Gastrocnemius medialis (tissue), 4 donors: ENCODE data around the gene NRG2. TPM values are rescaled to one million over a fixed set of nuclear protein-coding genes. Genes with fewer than 3 reads are reported as not detected.

Source experiments
- ATAC-seq, 2 donors: fragments of 150-250 bp; one replicate each; pipeline ENCODE4 v1.9.1; 2016
- DNase-seq, 2 donors: peaks; one replicate each; pipeline ENCODE4 v3.0.0-alpha.2; 2019
- H3K27ac ChIP-seq, 4 donors: fragments of 200-600 bp; sonication (generic); 1 replicate in 1 of 4; 2 replicates in 3 of 4; pipeline ENCODE4 v1.5.1; 2016 to 2018; ENCODE audit warnings: mild to moderate bottlenecking in 2 of 4, moderate library complexity in 1 of 4
- H3K27me3 ChIP-seq, 3 donors: fragments of 200-600 bp; sonication (generic) in 2 of 3; 1 replicate in 1 of 3; 2 replicates in 2 of 3; pipeline versions ENCODE4 v1.5.1 to v1.6.0; 2016 to 2019; ENCODE audit warnings: mild to moderate bottlenecking in 1 of 3, moderate library complexity in 1 of 3
- H3K36me3 ChIP-seq, 2 donors: fragments of 200-600 bp; sonication (generic) in 1 of 2; one replicate each; pipeline ENCODE4 v1.5.1; 2017 to 2018
- H3K4me1 ChIP-seq, 2 donors: fragments of 200-600 bp; sonication (generic) in 1 of 2; one replicate each; pipeline ENCODE4 v1.5.1; 2016 to 2017; ENCODE audit warnings: mild to moderate bottlenecking in 2 of 2
- H3K4me3 ChIP-seq, 4 donors: fragments of 200-600 bp; sonication (generic) in 3 of 4; 1 replicate in 1 of 4; 2 replicates in 3 of 4; pipeline ENCODE4 v1.5.1; 2016 to 2019; ENCODE audit warnings: mild to moderate bottlenecking in 2 of 4
- H3K9me3 ChIP-seq, 3 donors: fragments of 200-600 bp; sonication (generic) in 2 of 3; 1 replicate in 1 of 3; 2 replicates in 2 of 3; pipeline ENCODE4 v1.5.1; 2016 to 2019
- POLR2A ChIP-seq, 2 donors: fragments of 450-650 bp; IDR thresholded peaks; one replicate each; pipeline ENCODE4 v1.6.1; 2017; ENCODE audit warnings: antibody characterized with exemption in 2 of 2, mild to moderate bottlenecking in 2 of 2, moderate library complexity in 2 of 2
- in situ Hi-C, 4 donors: fragments of 200-750 bp; cut with MboI; loops; one replicate each; pipeline versions ENCODE4 v1.15.0 to v1.8.0; 2017; ENCODE audit warnings: low sequenced_read_pairs in 4 of 4
- intact Hi-C: fragments of 100-400 bp; cut with DNase I; formaldehyde crosslinking; loops from one replicate; pipeline ENCODE4 v1.15.1; 2023; ENCODE audit warnings: low total_unique reads
- total RNA-seq, 4 donors: library from RNA; depleted of rRNA; stranded (reverse); fragments of >200 nt; gene quantifications; one replicate each; pipeline versions ENCODE4 v1.1.0 to v1.2.3, GENCODE V29; 2016
- TF ChIP-seq, protein P1 (sequence below), 5 experiments: fragments of 450-650 bp in 3 of 5; fragments of 200-600 bp in 2 of 5; sonication (generic) in 2 of 5; IDR thresholded peaks in 4 of 5; conservative IDR thresholded peaks in 1 of 5; 1 replicate in 4 of 5; 2 replicates in 1 of 5; pipeline ENCODE4 v1.5.1; 2016 to 2019; ENCODE audit warnings: antibody characterized with exemption in 5 of 5, mild to moderate bottlenecking in 3 of 5, moderate library complexity in 3 of 5

The NRG2 gene
- total RNA-seq, 4 donors from 2014 or later: 10.3 to 28.8 (median 20.0) TPM

DNA sequence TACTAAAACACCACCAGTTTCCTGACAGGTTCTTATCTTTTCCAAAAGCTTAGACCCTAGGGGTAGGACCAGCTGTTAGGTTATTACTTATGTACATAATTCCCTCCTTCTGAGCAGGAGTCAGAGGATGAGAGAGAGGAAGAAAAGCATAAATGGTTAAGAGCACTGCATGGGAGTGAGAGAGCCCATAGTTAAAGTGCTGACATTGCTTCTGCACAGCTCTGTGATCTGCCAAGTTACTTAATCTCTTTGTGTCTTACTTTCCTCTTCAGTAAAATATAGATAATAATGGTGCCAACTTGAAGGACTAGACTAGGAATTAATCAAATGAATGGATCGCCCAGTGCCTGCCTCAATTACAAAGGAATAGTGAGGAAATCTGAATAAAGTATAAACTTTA is 66.4 kb downstream of the NRG2 start:
- H3K4me1 ChIP-seq: peaks cover 18% of the 10 kb centered on the region in 2 donors
- no peak overlapping the region for H3K4me3 ChIP-seq
- no peak for DNase-seq
- no peaks in the 10 kb centered on the region for H3K27me3 ChIP-seq
- no peaks in the 10 kb centered on the region for H3K9me3 ChIP-seq
- no peaks in the 10 kb centered on the region for H3K36me3 ChIP-seq
- no peak overlapping the region for H3K27ac ChIP-seq
- in situ Hi-C loops (no loop called here), intact Hi-C loops (no loop called here)
- no peak for TF ChIP-seq POLR2A (IDR thresholded peaks at IDR 0.05)
- TF ChIP-seq, protein P1, sequence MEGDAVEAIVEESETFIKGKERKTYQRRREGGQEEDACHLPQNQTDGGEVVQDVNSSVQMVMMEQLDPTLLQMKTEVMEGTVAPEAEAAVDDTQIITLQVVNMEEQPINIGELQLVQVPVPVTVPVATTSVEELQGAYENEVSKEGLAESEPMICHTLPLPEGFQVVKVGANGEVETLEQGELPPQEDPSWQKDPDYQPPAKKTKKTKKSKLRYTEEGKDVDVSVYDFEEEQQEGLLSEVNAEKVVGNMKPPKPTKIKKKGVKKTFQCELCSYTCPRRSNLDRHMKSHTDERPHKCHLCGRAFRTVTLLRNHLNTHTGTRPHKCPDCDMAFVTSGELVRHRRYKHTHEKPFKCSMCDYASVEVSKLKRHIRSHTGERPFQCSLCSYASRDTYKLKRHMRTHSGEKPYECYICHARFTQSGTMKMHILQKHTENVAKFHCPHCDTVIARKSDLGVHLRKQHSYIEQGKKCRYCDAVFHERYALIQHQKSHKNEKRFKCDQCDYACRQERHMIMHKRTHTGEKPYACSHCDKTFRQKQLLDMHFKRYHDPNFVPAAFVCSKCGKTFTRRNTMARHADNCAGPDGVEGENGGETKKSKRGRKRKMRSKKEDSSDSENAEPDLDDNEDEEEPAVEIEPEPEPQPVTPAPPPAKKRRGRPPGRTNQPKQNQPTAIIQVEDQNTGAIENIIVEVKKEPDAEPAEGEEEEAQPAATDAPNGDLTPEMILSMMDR (IDR thresholded peaks at IDR 0.05 in 4 of 5, conservative IDR thresholded peaks at IDR 0.05 in 1 of 5): no peak
- ATAC-seq: no peak

DNA sequence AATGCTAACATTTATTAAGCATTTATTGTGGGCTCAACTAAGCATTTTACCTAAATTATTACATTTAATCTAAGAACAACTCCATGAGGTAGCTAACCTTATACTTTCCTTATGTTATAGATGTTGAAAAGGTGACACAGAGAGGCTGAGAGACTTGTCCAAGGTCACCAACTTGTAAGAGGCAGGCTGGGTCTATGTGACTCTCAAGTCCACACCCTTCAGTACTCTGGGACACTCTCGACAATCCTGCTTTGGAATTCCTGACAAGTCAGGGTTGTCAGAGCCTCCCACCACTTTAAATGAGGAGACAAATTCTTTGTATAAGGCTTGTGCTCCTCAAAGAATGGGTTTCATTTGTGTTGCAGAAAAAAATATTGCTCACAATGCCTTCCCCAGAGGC is 67.2 kb downstream of the NRG2 start:
- no peak for DNase-seq
- Histone ChIP-seq H3K9me3 (no peaks in the 10 kb centered on the region), H3K4me3 (no peak overlapping the region), H3K27me3 (no peaks in the 10 kb centered on the region), H3K27ac (no peak overlapping the region), H3K4me1 (peaks cover 17 to 23% of the 10 kb centered on the region in 2 donors), H3K36me3 (no peaks in the 10 kb centered on the region)
- intact Hi-C loops (no loop called here), in situ Hi-C loops (no loop called here)
- no peak for ATAC-seq
- TF ChIP-seq, protein P1 (IDR thresholded peaks at IDR 0.05 in 4 of 5, conservative IDR thresholded peaks at IDR 0.05 in 1 of 5): no peak
- no peak for TF ChIP-seq POLR2A (IDR thresholded peaks at IDR 0.05)

DNA sequence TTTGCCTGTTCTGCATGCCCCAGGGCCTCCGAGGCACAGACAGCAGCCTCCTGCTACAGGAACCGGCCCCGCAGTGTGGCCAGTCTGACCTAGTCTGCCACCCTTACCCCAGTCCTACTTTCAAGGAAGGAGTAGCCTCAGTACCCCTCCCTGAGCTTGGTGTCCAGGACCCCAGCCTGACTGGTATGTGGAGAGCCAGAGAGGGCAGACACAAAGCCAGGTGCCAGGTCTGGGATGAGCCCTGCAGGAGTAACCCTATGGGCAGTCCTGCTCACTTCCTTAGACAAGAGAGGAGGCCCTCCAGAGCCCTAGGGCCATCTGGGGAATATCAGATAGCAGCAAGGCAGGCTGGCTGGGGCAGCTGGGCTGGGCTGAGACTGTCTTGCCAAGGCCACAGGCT is 67.8 kb downstream of the NRG2 start:
- no peak overlapping the region for H3K4me3 ChIP-seq
- no peaks in the 10 kb centered on the region for H3K36me3 ChIP-seq
- H3K27me3 ChIP-seq: no peaks in the 10 kb centered on the region
- peaks cover 19 to 29% of the 10 kb centered on the region in 2 donors for H3K4me1 ChIP-seq
- no peak overlapping the region for H3K27ac ChIP-seq
- in situ Hi-C loops (no loop called here), intact Hi-C loops (no loop called here)
- DNase-seq (no peak), ATAC-seq (no peak)
- H3K9me3 ChIP-seq: no peaks in the 10 kb centered on the region
- no peak for TF ChIP-seq POLR2A (IDR thresholded peaks at IDR 0.05)
- TF ChIP-seq, protein P1 (IDR thresholded peaks at IDR 0.05 in 4 of 5, conservative IDR thresholded peaks at IDR 0.05 in 1 of 5): no peak

DNA sequence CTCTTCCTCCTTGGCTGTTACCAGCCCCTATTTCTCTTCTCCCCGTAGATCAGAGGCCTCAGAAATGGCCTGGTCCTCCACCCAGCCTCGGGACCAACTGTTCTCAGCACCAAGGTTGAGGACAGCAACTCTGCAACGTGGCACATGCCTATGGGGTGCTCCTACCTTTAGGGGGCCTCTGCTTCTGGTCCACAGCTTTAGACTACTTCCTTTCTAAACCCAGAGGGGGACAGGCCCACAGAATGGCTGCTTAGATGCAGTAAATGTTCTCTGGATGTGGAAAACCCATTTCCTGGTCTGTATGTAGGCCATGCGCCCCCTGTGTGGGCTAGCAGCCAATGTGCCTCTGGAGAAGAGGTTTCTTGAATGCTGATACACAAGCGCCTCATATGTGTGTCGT is 68.4 kb downstream of the NRG2 start:
- no peaks in the 10 kb centered on the region for H3K27me3 ChIP-seq
- intact Hi-C loops (loop anchor here (5.0 kb wide), 1 partner anchor 178 kb away; no protein-coding TSS in a partner anchor), in situ Hi-C loops (loop anchor here in 2 of 4 donors (5.0 to 25.0 kb wide), 2 partner anchors 112 to 187 kb away; no protein-coding TSS in a partner anchor)
- no peak overlapping the region for H3K27ac ChIP-seq
- H3K36me3 ChIP-seq: no peaks in the 10 kb centered on the region
- ATAC-seq: no peak
- no peaks in the 10 kb centered on the region for H3K9me3 ChIP-seq
- TF ChIP-seq, protein P1 (IDR thresholded peaks at IDR 0.05 in 4 of 5, conservative IDR thresholded peaks at IDR 0.05 in 1 of 5): no peak
- no peak for TF ChIP-seq POLR2A (IDR thresholded peaks at IDR 0.05)
- no peak overlapping the region for H3K4me3 ChIP-seq
- DNase-seq: no peak
- peaks cover 25 to 36% of the 10 kb centered on the region in 2 donors for H3K4me1 ChIP-seq
